Activated T-helper 17 cell treated with anti-CD3 and anti-CD28 coated beads, Interleukin-2, amount 50 U/mL, for 72 hours (primary cell): ENCODE results near the gene BCL11B. TPM values are rescaled to one million over a fixed set of nuclear protein-coding genes. Genes with fewer than 3 reads are reported as not detected.
A peak's percentile ranks its signal among the peaks of the same experiment; 100 is the strongest.

Experiments
- ATAC-seq: fragments of 150-1000 bp; cut with Tn5 transposase; replicated peaks from 2 replicates; pipeline ENCODE4 v1.10.0; 2021; ENCODE audit warnings: mild to moderate bottlenecking, moderate library complexity
- H3K27ac Mint-ChIP-seq: one replicate; pipeline ENCODE4 v1.8.0; 2022; ENCODE audit warnings: mixed read lengths
- H3K27me3 Mint-ChIP-seq: one replicate; pipeline ENCODE4 v1.8.0; 2022; ENCODE audit warnings: mixed read lengths
- H3K36me3 Mint-ChIP-seq: one replicate; pipeline ENCODE4 v1.8.0; 2022; ENCODE audit warnings: low read depth, mild to moderate bottlenecking, mixed read lengths
- H3K4me1 Mint-ChIP-seq: one replicate; pipeline ENCODE4 v1.8.0; 2022; ENCODE audit warnings: mixed read lengths
- H3K4me3 Mint-ChIP-seq: one replicate; pipeline ENCODE4 v1.8.0; 2022; ENCODE audit warnings: mild to moderate bottlenecking, mixed read lengths
- H3K9me3 Mint-ChIP-seq: one replicate; pipeline ENCODE4 v1.8.0; 2022; ENCODE audit warnings: mixed read lengths
- total RNA-seq, 2 donors: library from RNA; stranded (reverse); gene quantifications; one replicate each; pipeline ENCODE4 v1.2.3, GENCODE V29; 2022

BCL11B gene
- total RNA-seq, 2 donors from 2014 or later = 51.4 to 52.9 TPM

DNA sequence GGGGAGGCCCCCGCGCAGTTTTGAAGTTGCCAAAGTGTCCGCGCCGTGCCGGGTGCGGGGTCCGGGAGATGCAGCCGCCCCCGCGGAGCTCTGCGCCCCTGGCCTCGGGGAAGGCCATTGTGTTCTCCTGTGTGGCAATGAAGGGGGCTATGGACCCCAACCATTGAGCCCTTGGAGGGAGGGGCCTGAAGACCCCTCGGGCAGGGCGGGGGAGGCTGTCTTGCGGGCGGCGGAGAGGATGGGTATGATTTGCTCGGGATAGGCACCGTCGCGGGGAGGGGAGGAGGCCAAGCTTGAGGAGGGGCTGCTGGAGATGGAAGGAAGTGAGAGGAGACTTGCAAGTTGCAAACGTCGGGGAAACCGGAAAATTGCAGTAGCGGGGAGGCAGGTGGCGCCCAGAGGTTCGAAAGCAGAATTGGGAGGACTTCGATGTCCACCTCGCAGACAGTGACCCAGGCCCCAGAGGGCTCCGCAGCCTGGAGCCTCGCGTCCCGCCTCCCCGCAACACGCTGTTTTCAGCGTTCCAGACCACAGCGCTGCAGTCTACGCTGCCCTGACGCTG, 25.4 kb downstream of the BCL11B start:
- peaks cover 54% of the 10 kb centered on the region for H3K4me1 Mint-ChIP-seq
- peak overlapping the region; percentile 96 for H3K4me3 Mint-ChIP-seq
- ATAC-seq = peak; percentile 11
- H3K9me3 Mint-ChIP-seq = no peaks in the 10 kb centered on the region
- peaks cover 92% of the 10 kb centered on the region for H3K36me3 Mint-ChIP-seq
- H3K27ac Mint-ChIP-seq = peak overlapping the region; percentile 84
- no peaks in the 10 kb centered on the region for H3K27me3 Mint-ChIP-seq

DNA sequence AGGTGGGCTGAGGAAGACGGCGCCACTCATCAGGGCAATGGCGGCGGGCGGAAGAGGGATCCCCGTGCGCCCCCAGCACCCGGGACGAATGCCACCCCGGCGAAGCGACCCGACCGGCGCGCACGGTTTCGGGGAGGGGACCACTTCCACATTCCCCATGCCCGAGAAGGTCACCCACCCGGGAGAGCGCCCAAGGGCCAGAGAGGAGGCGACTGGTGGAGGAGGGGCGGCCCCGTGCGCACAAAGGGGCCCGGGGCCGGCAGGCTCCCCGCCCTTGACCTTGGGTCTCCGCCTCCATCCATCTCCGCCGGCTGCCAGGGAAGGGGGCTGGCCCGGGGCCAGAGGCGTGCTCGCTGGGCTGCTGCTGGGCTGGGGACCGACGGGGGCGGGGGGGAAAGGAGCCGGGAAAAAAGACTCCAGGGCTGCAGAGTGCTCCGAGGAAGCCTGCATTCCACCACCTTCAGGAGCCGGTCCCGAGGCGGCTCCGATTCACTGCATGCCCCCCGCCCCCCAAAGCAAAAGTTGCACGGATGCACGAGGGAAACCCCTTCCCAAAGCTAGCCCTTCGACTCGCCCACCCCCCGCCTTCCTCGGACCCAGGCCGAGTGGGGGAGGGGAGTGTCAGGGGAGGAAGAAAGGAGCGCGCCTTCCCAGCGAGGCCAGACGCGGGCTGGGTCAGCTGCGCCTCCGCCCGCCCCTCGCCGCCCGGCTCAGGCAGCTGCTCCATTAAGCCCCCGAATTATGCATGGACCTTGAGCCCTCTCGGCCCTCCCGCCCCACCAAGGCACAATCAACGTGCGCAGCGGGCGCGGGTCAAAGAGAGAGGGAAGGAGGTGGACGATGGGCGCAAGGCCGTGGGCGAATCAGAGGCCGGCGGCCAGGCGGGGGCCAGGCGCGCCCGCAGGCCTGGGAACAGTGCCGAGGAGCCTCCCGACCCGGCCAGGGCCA, 26.2 kb downstream of the BCL11B start:
- peak overlapping the region; percentile 96 for H3K4me3 Mint-ChIP-seq
- peaks cover 53% of the 10 kb centered on the region for H3K4me1 Mint-ChIP-seq

DNA sequence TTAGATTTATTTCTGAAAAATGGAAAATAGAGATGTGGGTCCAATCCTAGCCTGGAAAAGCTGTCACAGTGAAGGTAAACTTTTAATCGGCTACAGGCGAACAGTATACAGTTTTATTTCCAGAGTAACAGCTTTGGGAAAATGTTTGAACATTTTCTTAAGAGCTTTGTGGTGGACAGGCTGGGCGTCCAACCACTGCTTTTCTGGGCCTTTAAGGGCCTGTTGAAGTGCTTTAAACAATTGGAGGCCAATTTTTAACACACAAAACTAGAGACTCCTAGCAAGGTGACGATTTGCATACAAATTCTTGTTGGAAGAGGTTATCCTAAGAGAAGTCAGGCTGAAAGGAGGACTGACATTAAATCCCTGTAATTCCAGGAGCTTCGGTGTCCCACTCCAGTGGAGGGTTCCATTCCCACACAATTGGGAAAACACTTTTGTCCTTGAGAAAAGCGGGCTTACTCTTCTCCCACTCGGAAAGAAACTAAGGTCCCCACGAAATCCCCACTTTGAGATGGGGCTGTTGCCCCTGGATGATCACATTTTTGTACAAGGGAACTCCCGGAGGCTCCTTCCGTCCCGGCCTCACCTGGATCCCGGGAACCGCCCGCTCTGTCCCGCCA, 26.9 kb downstream of the BCL11B start:
- Mint-ChIP-seq H3K4me1 (peaks cover 54% of the 10 kb centered on the region), H3K36me3 (peaks cover 92% of the 10 kb centered on the region), H3K9me3 (no peaks in the 10 kb centered on the region), H3K27ac (peak overlapping the region; percentile 88), H3K4me3 (peak overlapping the region; percentile 96), H3K27me3 (no peaks in the 10 kb centered on the region)
- no peak for ATAC-seq

More for the DNA sequence above, 26.2 kb downstream of the BCL11B start:
- Mint-ChIP-seq H3K36me3 (peaks cover 92% of the 10 kb centered on the region), H3K9me3 (no peaks in the 10 kb centered on the region), H3K27ac (peak overlapping the region; percentile 88), H3K27me3 (no peaks in the 10 kb centered on the region)
- ATAC-seq = no peak

DNA sequence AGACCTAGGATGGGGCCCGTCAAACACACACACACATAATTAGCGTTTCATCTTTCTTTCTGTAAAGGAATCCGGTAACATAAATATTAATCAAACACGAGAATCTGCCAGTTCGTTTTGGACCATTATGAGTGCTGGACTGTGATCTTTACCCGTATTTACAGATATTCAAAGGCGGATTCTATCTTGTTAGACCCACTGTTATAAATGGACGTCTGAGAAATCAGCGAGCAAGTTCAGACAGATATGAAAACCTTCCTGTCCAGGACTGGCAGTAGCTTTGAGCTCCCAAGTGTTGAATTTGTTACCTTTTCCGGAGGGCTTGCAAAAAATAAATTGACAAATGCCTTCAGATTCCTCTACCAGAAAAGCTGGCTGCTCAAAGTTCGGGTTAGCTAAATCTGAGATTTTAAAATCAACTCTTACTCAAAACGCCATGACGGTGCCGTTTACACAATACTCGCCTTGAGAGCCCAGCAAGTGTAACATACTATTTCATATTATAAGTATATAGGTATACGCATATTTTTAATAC, 27.6 kb downstream of the BCL11B start:
- no peaks in the 10 kb centered on the region for H3K9me3 Mint-ChIP-seq
- H3K4me3 Mint-ChIP-seq = peak overlapping the region; percentile 96
- peaks cover 92% of the 10 kb centered on the region for H3K36me3 Mint-ChIP-seq
- no peak for ATAC-seq
- H3K27me3 Mint-ChIP-seq = no peaks in the 10 kb centered on the region
- H3K27ac Mint-ChIP-seq = peak overlapping the region; percentile 88
- H3K4me1 Mint-ChIP-seq = peaks cover 57% of the 10 kb centered on the region

DNA sequence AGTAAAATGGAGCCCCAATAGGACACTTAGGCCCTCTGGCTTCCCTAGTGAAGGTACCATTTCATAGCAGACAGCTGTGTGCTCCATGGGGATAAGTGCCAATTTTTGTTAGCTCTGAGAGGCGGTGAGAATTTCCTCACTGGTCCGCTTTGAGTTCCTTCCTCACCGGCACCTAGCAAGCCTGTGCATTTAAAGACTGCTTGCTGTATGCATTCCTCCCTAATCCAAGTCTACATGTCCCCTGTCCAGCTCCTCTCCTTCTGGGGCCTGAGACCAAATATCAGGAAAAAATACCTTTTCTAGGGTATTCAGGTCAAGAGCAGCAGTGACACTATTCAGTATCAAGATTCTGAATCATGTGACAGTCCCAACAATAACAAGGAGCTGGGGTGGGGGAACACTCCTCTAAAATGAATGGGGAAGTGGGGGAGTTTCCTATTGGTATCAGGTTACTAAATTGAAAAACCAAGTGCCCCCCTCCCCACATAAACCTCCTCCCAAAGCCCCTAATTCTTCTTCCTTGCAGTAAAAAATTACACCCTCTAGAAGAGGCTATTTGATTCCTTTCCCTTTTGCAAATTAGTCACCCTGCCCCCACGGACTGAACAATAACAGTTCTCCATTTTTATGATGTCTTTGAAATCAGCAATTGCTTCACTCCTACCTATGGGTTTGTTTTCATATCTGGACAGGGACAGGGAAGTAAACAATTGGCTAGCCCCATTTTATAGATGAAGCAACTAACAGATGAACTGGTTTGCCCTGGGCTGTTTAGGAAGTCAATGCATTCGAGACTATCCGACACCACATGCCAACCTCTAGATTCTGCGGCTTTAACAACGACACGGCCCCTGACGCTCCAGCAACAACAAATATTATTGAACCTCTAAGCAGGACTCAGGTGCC, 28.9 kb downstream of the BCL11B start:
- H3K27ac Mint-ChIP-seq = peak overlapping the region; percentile 88
- peak; percentile 34 for ATAC-seq
- no peaks in the 10 kb centered on the region for H3K9me3 Mint-ChIP-seq
- H3K36me3 Mint-ChIP-seq = peaks cover 92% of the 10 kb centered on the region
- no peaks in the 10 kb centered on the region for H3K27me3 Mint-ChIP-seq
- H3K4me1 Mint-ChIP-seq = peaks cover 56% of the 10 kb centered on the region
- H3K4me3 Mint-ChIP-seq = peak overlapping the region; percentile 96

DNA sequence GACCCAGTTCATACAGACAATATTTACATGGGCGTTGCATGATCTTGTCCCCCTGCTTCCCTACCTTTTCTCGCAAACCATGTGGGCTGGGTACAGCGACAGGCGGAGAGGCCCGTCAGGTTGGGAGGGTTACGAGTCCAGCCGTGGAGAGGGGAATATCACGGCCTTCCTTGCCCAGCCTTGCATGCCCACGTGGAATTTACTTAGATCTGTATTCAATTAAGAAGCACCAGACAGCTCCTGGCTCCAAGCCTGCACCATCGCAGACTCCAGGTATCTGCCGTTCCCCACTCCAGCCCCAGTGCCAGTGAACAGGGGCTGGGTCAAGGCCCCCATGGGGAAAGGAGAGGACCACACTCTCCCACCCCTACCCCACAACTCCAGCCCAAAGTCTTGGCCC, 29.8 kb downstream of the BCL11B start:
- ATAC-seq = no peak
- peaks cover 92% of the 10 kb centered on the region for H3K36me3 Mint-ChIP-seq
- peak overlapping the region; percentile 96 for H3K4me3 Mint-ChIP-seq

DNA sequence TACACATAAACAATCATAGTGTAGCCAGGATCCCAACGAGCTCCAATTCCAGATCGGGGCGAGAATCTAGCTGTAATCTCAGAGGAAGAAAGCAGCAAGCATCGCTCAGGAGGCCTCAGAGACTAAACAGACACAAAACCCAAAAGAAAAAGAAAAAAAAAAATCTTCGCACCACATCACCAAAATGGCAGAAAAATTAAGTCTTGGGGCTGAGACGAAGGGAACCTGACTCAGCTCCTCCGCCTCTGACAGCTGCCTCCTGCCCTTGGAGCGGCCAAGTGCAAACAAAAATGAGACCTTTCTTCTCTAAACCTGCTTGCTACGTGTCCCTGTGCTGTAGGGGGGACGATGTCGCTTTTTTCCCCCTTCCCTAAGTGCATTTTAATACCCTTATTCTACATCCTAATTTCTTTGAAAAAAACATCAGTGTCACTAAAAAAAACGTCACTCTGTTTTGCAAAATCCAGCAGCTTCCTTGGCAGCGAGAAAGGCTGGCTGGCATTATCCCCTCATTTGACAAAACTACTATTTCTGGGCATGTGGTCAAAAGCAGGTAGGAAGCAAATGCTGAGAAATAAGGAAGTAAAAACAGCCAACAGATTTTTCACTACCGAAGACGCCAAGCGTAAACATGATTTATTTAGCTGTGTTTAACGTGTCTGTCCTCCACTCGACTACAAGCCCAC, 30.5 kb downstream of the BCL11B start:
- H3K27ac Mint-ChIP-seq = peak overlapping the region; percentile 88
- H3K36me3 Mint-ChIP-seq = peaks cover 92% of the 10 kb centered on the region
- H3K4me1 Mint-ChIP-seq = peaks cover 67% of the 10 kb centered on the region
- H3K27me3 Mint-ChIP-seq = no peaks in the 10 kb centered on the region
- peak; percentile 38 for ATAC-seq
- no peaks in the 10 kb centered on the region for H3K9me3 Mint-ChIP-seq
- peak overlapping the region; percentile 96 for H3K4me3 Mint-ChIP-seq

More for the DNA sequence above, 29.8 kb downstream of the BCL11B start:
- Mint-ChIP-seq H3K4me1 (peaks cover 61% of the 10 kb centered on the region), H3K9me3 (no peaks in the 10 kb centered on the region), H3K27ac (peak overlapping the region; percentile 88), H3K27me3 (no peaks in the 10 kb centered on the region)

DNA sequence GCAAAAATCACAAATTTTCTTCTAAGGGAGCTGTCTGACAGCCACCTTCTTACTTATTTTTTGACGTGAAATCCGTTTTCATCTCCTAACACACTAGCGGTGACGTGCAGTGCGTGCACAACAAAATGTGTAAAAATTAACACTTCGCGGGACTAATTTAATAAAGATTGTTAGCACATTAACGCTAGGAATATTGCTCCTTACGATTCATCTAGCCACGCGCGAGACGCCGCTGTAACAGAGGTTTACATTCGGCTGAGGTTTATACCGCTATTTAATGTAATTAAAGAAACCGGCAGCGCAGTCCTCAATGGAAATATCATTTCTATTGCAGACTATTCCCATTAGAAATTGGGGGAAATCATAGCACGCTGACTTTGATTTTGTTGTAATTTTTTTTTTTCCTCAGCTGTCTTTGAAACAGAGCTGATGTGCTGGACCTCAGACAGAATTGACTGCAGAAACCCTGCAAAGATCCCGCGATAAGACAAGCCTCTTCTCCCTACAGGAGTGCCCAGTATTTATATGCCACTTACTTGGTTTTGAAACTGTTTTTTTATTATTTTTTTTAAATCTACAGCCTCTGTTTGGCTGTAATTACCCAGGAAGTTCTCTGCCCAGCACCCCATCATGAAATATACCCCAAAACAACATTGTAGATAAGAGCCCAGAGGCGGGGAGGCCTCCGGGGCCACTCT, 31.2 kb downstream of the BCL11B start:
- ATAC-seq = peak; percentile 30
- H3K27me3 Mint-ChIP-seq = no peaks in the 10 kb centered on the region
- no peaks in the 10 kb centered on the region for H3K9me3 Mint-ChIP-seq
- H3K4me1 Mint-ChIP-seq = peaks cover 74% of the 10 kb centered on the region
- H3K4me3 Mint-ChIP-seq = peak overlapping the region; percentile 96
- H3K27ac Mint-ChIP-seq = peak overlapping the region; percentile 88
- peaks cover 98% of the 10 kb centered on the region for H3K36me3 Mint-ChIP-seq

DNA sequence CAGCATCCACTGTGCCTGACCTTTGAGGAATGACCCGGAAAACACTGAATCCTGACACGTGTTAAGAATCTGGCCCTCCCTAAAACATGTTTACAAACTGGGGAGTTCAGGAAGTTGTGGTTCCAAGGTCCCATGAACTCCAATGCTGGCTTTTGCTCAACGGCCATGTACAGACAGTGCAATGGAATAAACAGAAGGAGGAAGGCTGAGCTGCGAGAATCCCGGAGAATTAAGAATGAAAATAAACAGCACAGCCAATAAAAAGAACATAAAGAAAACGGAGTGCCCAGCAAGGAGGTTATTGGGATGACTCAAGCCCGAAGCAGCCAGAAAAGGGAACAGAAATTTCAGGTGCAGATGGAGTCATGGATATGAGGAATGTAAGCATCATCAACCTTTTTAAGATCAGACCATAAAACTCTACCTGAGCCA, 32.3 kb downstream of the BCL11B start:
- Mint-ChIP-seq H3K4me1 (peaks cover 82% of the 10 kb centered on the region), H3K27me3 (no peaks in the 10 kb centered on the region), H3K9me3 (no peaks in the 10 kb centered on the region), H3K36me3 (peaks cover 100% of the 10 kb centered on the region), H3K4me3 (peak overlapping the region; percentile 96), H3K27ac (peak overlapping the region; percentile 88)
- peak; percentile 9 for ATAC-seq

DNA sequence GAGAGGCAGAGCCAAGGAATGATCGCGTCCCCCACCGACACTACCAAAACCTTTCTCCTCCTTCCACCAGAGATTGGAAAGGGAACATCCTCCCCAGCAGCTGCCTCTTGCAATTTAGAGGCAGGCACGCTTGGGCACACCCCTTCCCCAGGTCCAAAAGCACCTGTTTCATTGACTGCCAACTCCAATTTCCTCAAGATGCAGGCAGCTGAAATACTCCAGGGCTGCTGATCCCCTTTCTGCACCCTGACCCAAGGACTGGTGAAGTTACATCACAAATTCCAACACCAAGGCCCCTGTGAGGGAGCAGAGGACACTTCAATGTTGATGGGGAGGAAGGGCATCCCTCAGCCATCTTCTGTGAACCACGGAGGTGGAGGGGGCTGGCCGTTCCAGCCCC, 33.8 kb downstream of the BCL11B start:
- ATAC-seq = no peak
- H3K9me3 Mint-ChIP-seq = no peaks in the 10 kb centered on the region
- H3K4me1 Mint-ChIP-seq = peaks cover 87% of the 10 kb centered on the region
- peak overlapping the region; percentile 96 for H3K4me3 Mint-ChIP-seq
- peaks cover 100% of the 10 kb centered on the region for H3K36me3 Mint-ChIP-seq
- H3K27ac Mint-ChIP-seq = peak overlapping the region; percentile 88
- no peaks in the 10 kb centered on the region for H3K27me3 Mint-ChIP-seq

DNA sequence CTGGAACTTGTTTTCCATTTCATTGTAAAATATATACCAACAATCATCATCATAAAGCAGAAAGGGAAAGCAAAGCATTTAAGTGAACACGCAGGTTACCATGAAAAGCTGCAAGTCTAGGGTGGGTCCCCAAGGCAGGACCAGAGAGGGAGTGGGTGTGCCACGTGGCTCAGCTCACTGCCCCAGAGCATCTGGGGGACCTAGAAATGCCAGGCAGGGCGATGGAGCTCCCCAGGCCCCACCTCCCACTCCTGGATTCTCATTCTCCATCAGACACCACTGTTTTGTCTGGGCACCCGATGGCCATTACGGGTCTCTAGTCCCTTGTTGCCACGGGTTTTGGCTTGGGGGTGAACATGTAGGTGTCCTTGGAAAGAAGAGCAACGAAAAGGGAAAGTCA, 34.7 kb downstream of the BCL11B start:
- no peak for ATAC-seq
- Mint-ChIP-seq H3K4me3 (peak overlapping the region; percentile 96), H3K27ac (peak overlapping the region; percentile 88), H3K9me3 (no peaks in the 10 kb centered on the region), H3K27me3 (no peaks in the 10 kb centered on the region), H3K36me3 (peaks cover 95% of the 10 kb centered on the region), H3K4me1 (peaks cover 83% of the 10 kb centered on the region)

DNA sequence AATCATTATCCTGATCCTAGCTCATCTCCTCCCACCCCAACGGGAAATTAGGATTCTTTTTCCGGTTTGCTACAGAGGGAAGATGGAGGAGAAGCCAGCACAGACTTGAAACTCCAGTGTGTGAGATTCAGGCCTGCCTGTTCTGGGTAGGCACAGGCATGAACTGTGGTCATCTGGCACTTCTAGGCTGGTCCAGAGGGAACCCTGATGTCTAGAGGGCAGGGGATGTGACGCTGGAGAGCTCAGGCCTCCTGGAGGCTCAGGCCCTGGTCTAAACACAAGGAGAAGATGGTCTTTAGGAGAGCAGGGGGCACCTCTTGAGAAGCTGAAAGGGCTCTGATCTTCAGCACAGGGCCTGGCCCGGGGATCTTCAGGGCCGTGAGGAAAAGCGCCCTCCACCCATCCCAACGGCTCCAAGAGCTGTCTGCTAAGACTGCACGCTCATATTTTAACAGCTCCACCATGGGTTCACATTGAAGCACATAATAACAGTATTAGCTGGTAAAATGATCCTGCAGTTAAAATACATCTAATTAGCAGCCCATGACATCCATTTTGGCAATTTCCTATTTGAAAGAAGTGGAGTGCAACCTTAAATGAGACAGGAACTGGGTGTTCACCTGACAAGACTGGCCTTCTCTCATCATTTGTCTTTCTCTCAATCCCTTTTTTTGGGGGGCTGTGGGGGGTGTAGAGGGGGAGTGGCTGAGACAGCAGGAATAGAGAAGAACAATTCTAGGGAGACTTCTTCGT, 35.4 kb downstream of the BCL11B start:
- Mint-ChIP-seq H3K27me3 (no peaks in the 10 kb centered on the region), H3K4me1 (peaks cover 80% of the 10 kb centered on the region), H3K4me3 (peak overlapping the region; percentile 96), H3K27ac (peak overlapping the region; percentile 88), H3K9me3 (no peaks in the 10 kb centered on the region), H3K36me3 (peaks cover 95% of the 10 kb centered on the region)
- ATAC-seq = no peak
